H54 (cell line): ENCODE measurements around the gene KIF16B.

Source experiments
- DNase-seq: peaks from one replicate; pipeline ENCODE4 v3.0.0; 2011; ENCODE audit warnings: low spot score, mixed read lengths; ENCODE audit not compliant: insufficient read length
- FAIRE-seq: peaks from 3 replicates; lab custom pipeline; 2011; peaks lifted over from hg19 to GRCh38; lab: Jason Lieb, UNC
- POLR2A ChIP-seq: IDR thresholded peaks from 2 replicates; pipeline ENCODE4 v1.6.1; 2011; ENCODE audit warnings: low read depth, mild to moderate bottlenecking, low read length

KIF16B gene

DNA sequence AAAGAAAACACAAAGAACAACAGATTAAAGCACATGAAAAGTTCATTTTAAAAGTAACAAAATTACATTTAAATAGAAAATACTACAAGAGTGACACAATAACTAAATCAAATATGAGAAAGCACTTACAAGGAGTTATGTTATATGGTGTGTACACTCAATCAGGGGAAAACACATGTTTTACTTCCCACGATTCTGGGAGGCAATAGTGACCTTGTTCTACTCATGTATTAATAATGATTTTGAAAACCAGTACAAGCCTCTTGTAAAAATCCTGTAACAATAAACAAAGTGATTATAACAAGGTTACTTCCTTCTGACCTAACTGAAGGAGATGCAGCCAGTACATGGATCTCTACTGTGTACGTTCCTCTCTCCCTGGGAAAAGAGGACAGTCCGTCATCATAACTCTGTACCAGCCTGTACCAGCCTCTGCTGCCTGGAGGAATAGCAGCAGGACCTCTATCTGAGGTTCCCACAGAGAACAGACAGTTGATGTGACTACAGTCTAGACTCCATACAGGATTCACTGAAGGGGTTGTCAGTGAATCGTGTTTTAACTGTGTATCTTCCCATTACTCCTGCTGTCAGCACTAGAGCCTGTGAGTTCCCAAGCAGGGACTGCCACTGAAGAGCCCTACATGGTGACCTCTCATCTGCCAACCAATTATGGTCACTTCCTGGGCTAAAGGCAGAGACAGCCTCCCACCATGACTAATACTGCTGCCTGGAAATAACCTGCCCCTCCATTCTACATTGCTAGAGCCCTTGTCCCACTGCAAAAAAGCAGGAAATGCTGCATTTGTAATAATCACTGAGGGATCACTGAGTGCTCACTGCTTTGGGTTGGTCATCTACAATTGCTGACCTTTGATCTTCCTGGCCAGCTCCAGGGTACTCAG, 149.7 kb downstream of the KIF16B start:
- FAIRE-seq (no peak), DNase-seq (no peak)
- TF ChIP-seq POLR2A = no peak

DNA sequence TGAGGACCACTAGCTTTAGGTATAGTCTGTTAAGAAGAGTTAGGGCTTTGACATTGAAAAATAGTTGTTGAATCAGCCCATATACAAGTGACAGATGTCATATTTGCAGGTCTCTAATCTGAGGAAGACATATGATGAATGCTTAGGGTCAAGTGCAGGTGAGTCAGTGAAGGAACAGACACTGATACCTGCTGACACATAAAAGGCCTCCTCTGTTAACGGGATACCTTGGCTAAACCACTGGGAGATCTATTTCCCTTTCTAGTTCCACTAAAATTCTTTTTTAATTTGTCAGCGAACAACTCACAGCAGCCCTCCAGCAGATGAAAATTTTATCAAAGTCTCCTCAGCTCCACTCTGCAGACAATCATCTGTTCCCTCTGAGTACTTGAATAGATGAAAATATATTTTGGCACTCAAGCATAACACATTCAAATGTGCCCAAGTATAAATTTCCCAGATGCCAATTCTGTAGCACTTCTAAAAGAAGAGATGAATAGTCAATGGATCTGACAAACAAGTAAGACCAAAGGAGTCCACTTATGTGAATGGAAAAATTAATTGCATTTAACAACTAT, 154.0 kb downstream of the KIF16B start:
- FAIRE-seq = no peak
- DNase-seq = no peak

DNA sequence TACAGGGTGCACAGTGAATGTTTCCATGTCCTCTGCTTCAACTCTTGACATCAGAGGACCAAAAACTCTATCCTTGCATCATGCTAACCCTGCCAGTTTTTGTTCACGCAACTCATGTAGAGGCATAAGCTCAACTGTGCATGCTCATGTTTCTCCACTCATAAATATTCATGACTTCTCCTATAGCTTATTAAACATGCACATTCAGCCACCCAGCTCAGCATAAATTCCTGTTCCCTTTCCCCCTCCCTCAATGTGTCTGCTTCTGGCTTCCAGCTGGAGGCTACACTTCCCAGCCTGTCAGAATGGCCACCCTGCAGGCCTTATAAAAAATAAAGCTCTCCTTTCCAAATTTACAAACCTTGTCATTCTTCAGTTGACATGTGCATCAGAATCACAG, 154.6 kb downstream of the KIF16B start:
- no peak for DNase-seq
- no peak for FAIRE-seq
- no peak for TF ChIP-seq POLR2A

More for the DNA sequence above, 154.0 kb downstream of the KIF16B start:
- TF ChIP-seq POLR2A = no peak

DNA sequence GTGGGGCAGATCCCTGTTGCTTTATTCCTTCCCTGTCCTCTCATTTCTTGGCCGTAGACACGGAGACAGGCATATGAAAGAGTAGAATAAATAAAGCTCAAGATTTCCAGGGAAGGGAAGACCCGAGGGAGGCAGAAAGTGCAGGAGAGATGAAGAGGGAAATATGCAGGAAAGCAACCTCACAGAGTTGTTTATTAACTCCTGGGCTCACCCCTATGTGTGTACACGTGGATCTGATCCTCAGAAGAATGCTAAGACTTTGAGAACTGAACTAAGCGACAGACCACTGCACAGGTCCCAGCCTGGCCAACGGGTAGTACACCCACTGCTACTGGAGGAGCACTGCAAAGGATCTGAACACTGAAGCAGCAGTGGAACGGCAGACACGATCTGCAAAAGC, 156.2 kb downstream of the KIF16B start:
- no peak for DNase-seq
- FAIRE-seq = no peak
- TF ChIP-seq POLR2A = no peak

DNA sequence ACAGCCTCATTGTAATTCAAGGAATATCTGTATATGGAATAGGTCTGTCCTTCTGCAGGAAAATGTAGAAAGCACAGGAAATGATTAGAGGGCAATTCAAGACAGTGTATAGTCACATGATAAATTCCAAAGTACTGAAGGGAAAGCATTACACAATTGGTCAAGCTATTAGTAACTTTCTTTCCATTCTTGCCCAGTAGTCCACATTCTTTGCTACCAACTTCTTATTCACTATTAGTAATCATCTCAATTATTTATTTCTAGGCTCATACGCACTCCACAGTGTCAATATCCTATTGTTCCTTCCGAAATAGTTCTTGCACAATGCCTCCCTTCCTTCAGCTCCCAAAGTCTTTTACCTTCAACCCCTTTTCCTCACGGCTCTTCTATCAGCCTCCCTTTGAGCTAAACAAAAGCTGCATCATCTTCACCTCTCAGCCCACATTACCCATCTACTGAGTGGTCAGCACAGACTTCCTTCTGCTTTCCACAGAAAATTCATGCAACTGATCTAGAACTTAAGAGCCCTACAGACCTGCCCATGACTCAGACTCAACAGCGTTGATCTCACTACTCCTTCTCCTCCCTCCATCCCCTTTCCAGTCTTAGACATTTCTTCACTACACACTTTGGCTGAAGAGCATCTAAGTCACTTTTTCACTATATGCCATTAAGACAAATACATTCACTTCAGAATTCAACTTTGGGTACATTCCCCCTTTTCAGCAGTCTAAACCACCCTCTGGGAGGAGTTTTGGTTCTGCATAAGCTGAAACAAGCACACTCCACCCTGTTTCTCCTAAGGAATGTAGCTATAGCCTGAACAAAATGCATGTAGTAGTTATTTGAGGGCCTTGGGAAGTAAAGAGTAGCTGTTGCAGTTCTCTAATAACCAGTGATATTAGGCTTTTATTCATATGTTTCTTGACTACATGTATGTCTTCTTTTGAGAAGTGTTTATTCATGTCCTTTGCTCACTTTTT, 157.9 kb downstream of the KIF16B start:
- no peak for DNase-seq
- TF ChIP-seq POLR2A = no peak
- no peak for FAIRE-seq

DNA sequence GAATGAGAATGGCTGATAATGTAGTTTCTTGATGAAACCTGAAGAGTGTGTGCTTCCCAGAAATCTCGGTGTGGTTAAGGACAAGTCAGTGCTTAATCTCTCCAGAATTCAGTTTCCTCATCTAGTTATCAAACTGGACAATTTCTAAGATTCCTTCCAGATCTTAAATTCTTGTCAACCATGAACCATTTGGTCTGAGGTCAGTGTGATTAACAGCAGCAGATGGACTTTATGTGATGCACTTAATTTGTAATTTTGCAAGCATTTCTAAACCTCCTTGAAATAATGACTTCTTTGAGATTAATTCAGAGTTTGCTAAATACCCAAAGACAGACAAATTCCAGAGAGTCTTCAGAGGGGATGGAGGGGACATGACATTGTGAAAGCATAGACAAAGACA, 160.3 kb downstream of the KIF16B start:
- FAIRE-seq = no peak
- no peak for DNase-seq
- TF ChIP-seq POLR2A = no peak

DNA sequence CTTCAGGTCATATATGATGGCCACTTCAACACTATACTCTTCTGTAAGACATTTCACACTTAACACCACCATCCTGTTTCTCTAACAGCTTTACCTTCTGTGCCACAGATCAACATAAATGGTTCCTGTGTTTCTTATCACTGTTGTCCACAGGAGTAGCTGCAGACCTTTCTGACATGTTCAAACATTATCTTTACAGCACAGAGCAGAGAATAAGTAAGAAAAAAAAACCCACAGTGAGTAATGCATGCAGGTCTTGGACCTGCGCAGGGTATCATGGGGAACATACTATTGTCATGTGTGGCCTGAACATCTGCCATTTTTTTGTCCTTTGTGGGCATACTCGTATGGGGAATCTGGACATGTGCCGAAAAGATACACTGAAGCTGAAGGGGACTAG, 161.9 kb downstream of the KIF16B start:
- FAIRE-seq = no peak
- no peak for DNase-seq
- no peak for TF ChIP-seq POLR2A

DNA sequence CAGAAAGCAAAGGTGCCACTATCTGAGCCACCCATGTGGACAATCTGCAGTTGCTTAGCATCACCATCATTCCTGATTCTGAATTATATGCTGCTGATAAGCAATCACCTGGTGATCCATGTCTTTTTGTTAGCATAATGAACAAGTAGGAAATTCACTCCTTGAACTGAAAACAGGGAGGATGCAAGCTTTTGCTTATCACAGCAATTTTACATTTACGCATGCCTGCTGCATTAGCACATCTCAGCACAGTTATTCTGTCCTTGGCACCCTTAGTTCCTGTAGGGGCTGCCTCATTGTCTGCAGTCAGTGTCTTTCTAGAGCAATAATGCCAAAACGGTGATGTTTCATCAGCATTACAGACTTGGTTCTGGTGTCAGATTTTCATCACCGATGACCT, 162.6 kb downstream of the KIF16B start:
- DNase-seq (no peak), FAIRE-seq (no peak)
- TF ChIP-seq POLR2A = no peak

DNA sequence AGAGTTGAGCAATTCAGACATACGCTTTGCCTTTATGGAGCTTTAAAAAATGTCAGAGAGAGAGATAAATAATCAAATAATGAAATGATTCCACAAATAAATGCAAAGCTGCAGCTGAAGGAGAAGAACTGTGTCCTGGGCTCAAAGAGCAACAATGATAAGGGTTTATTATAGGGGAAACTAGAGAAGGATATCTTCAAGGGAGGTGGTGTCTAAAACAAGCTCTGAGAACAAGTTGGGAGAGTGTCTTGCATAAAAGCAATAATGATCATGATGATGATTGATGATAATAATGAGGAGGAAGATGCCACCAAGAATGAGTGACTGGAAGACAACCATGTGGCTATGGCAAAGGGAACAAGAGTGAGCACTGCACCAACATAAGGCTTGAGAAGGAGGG, 164.3 kb downstream of the KIF16B start:
- TF ChIP-seq POLR2A = no peak
- FAIRE-seq = no peak
- DNase-seq = no peak

DNA sequence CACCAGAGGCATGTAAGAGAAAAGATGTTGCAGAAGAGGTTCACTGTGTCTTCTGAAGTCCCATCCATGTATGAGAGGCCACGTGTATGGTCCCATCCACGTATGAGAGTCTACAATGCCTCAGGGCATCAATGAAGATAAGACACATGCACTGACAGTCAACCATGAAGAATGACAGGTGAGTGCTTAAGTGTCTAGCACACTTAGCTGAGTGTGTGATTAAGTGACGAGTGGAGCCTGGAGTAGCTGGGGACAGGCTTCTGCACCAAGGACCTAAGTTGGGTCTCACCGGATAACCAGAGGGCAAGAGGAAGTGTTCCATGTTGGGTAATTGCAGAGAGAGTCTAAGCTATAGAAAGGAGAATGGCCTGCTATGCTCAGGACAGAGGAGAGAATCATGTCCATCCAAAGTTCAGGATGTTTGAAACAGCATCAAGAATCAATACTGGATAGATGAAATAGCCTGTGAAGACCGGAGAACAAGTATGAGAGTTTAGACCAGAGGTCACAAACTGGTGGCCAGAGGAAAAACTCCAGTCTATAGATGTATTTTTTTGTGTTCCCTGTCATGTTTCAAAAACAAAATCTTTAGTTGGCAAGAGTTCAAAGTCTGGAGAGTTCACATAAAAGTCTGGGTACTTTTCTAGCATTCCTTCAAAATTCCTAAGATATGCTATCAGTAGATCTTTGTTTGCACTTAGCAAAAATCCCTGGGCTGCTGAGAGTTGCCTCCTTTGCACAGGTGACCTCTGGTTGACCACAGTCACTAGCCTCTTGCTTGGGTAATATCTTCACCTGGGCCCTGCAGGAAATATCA, 165.8 kb downstream of the KIF16B start:
- no peak for TF ChIP-seq POLR2A
- FAIRE-seq (no peak), DNase-seq (no peak)

DNA sequence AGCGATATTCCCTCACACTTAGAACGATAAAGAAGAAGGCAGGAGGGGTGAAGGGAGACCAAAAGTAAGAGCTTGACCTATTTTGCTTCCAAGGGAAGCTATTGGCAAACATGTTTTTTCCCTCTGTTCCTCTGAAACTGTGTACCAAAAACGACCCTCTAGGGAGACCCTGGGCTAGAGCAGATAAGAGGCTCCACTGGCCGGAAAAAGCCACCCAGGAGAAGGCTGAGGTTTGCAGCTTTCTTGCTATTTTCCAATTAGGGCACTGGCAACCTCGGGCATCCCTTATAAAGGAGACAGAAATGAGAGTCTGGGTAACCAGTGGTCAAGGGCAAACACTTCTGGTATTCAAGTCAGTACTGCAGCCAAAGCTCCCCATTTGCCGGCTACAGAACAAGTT, 168.0 kb downstream of the KIF16B start:
- no peak for DNase-seq
- TF ChIP-seq POLR2A = no peak
- FAIRE-seq = no peak

DNA sequence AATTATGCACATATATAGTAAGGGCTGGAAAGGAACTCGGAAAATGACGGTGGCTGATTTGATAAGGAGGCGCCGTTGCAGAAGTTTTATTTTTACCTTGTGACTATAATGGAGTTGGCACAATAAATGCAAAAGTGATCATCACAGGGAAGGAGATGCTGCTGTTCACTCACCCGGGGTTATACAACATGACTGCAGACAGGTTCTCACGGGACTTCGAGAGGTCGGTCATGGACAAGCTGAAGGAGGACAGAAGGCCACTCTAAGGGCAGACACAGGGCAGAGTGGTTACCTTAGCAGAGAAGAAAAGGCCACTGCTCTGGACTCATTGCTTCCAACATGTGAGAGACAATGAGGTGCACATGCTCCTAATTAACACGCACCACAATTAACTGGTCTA, 168.6 kb downstream of the KIF16B start:
- TF ChIP-seq POLR2A = no peak
- FAIRE-seq (no peak), DNase-seq (no peak)

DNA sequence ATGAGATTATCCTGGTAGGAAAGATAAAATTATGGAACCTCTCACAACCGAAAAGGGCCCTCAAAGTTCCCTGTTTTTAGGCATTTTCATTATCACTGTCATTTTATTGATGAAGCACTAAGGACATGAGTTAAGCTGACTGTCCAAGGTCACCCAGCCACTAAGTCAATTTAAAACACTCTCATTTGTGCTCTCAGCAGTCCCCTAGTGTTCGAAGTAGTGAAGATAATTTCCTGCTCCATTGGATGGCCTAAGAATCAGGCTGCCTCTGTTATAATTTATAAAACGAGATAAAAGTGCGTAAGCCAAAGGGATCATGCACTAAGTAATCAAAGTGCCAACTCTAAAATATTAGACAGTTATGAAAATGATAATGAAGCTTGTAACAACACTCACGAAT, 169.1 kb downstream of the KIF16B start:
- DNase-seq = no peak
- no peak for FAIRE-seq
- no peak for TF ChIP-seq POLR2A
